ENCODE results near the gene KLRC1. TPM values are rescaled to one million over a fixed set of nuclear protein-coding genes. Genes with fewer than 3 reads are reported as not detected.
"Not testable (repeated sequence)": the region's sequence is repeated elsewhere in the genome, so short reads cannot be mapped to it uniquely, and the experiment has no call there.

Gene KLRC1
- total and polyA plus RNA-seq, 12 donors = 0.13 to 0.90 (median 0.22) TPM; not detected in 9

GRCh38 chr12:10404798-10405197, 48.4 kb downstream of the KLRC1 start:
- H3K27me3 ChIP-seq = no peaks in the 10 kb centered on the region
- DNase-seq (no peak), ATAC-seq (no peak)
- peaks cover 0 to 9% (median 0%) of the 10 kb centered on the region in 9 donors for H3K4me1 ChIP-seq
- no peaks in the 10 kb centered on the region for H3K36me3 ChIP-seq
- peaks cover 0 to 10% (median 6%) of the 10 kb centered on the region in 11 donors for H3K9me3 ChIP-seq
- TF ChIP-seq CTCF (IDR thresholded peaks at IDR 0.05) = no peak
- intact Hi-C loops (cut with DNase I) = loop anchor here in 1 of 10 donors (5.0 kb wide), 1 partner anchor 72 kb away; no protein-coding TSS in a partner anchor
- H3K27ac ChIP-seq = no peak overlapping the region
- H3K4me3 ChIP-seq = no peak overlapping the region

- no peak for TF ChIP-seq CTCF (IDR thresholded peaks at IDR 0.05)
- ATAC-seq (no peak), DNase-seq (no peak)
- no peak overlapping the region for H3K4me3 ChIP-seq
- peaks cover 0 to 3% (median 0%) of the 10 kb centered on the region in 9 donors for H3K4me1 ChIP-seq
- intact Hi-C loops (cut with DNase I) = no loop called here
- H3K27ac ChIP-seq = no peak overlapping the region
- H3K9me3 ChIP-seq = peaks cover 0 to 10% (median 6%) of the 10 kb centered on the region in 11 donors
- H3K27me3 ChIP-seq = no peaks in the 10 kb centered on the region
- H3K36me3 ChIP-seq = no peaks in the 10 kb centered on the region
Measured at GRCh38 chr12:10400829-10401228, 52.3 kb downstream of the KLRC1 start.

- no peak overlapping the region for H3K27ac ChIP-seq
- DNase-seq (no peak), ATAC-seq (no peak)
- no peaks in the 10 kb centered on the region for H3K27me3 ChIP-seq
- no peaks in the 10 kb centered on the region for H3K36me3 ChIP-seq
- H3K4me1 ChIP-seq = peaks cover 0 to 15% (median 0%) of the 10 kb centered on the region in 9 donors
- 84 to 87% methylated on average over 2 of the region's 2 CpGs for WGBS, 2 donors
- no peak overlapping the region for H3K4me3 ChIP-seq
- no peak for TF ChIP-seq CTCF (IDR thresholded peaks at IDR 0.05)
- intact Hi-C loops (cut with DNase I) = no loop called here
- no peaks in the 10 kb centered on the region for H3K9me3 ChIP-seq
Measured at GRCh38 chr12:10398168-10398567, 55.0 kb downstream of the KLRC1 start.

GRCh38 chr12:10397296-10397695, 55.9 kb downstream of the KLRC1 start:
- intact Hi-C loops (cut with DNase I) = no loop called here
- H3K9me3 ChIP-seq = no peaks in the 10 kb centered on the region
- H3K4me1 ChIP-seq = peaks cover 0 to 24% (median 0%) of the 10 kb centered on the region in 9 donors
- no peak for DNase-seq
- ATAC-seq = no peak
- WGBS, 2 donors = 51 to 69% methylated on average over 2 of the region's 2 CpGs
- H3K4me3 ChIP-seq = no peak overlapping the region
- no peak overlapping the region for H3K27ac ChIP-seq
- H3K27me3 ChIP-seq = no peaks in the 10 kb centered on the region
- no peaks in the 10 kb centered on the region for H3K36me3 ChIP-seq
- no peak for TF ChIP-seq CTCF (IDR thresholded peaks at IDR 0.05)

- Histone ChIP-seq H3K27ac (peak overlapping the region in 2 of 10 donors; percentile 43 to 68), H3K4me3 (peak overlapping the region in 1 of 10 donors; percentile 5), H3K4me1 (peaks cover 0 to 30% (median 0%) of the 10 kb centered on the region in 9 donors)
- DNase-seq; intact Hi-C loops (cut with DNase I); ATAC-seq; H3K36me3 ChIP-seq; H3K27me3 ChIP-seq; H3K9me3 ChIP-seq: not testable (repeated sequence)
- 92 to 93% methylated on average over 15 of the region's 15 CpGs for WGBS, 2 donors
Measured at GRCh38 chr12:10396176-10396575, 57.0 kb downstream of the KLRC1 start.

Other genes with a start within 250 kb of the KLRC1 start
- gene GABARAPL1, start 240.5 kb downstream of the KLRC1 start, total RNA-seq = 100 to 1,000 TPM; 285 to 512 (median 413) TPM
- gene GABARAPL1, start 240.5 kb downstream of the KLRC1 start, polyA plus RNA-seq = 100 to 1,000 TPM; 111 to 177 TPM
- 1 to 10 TPM in 8 of 10 donors, under 1 TPM in 2; 0.81 to 5.7 (median 1.2) TPM for gene KLRD1, start 145.5 kb downstream of the KLRC1 start, total RNA-seq
- gene KLRD1, start 145.5 kb downstream of the KLRC1 start, polyA plus RNA-seq = under 1 TPM; 0.22 to 0.59 TPM
- gene KLRK1, start 63.3 kb downstream of the KLRC1 start, total RNA-seq = 1 to 10 TPM in 2 of 10 donors, under 1 TPM in 7, not detected in 1; 0.15 to 5.2 (median 0.57) TPM
- 1 to 10 TPM in 1 of 2 donors, under 1 TPM in 1; 0.49 to 1.5 TPM for gene KLRK1, start 63.3 kb downstream of the KLRC1 start, polyA plus RNA-seq
- gene KLRC4, start 43.6 kb downstream of the KLRC1 start, total RNA-seq = under 1 TPM in 2 of 10 donors, not detected in 8; 0.67 to 0.90 TPM
- not detected for gene KLRC4, start 43.6 kb downstream of the KLRC1 start, polyA plus RNA-seq
- gene KLRC3, start 32.8 kb downstream of the KLRC1 start, total RNA-seq = under 1 TPM in 1 of 10 donors, not detected in 9; 0.62 TPM
- gene KLRC3, start 32.8 kb downstream of the KLRC1 start, polyA plus RNA-seq = under 1 TPM in 1 of 2 donors, not detected in 1; 0.07 TPM
- gene KLRC2, start 17.4 kb downstream of the KLRC1 start, total RNA-seq = 1 to 10 TPM in 1 of 10 donors, not detected in 9; 1.3 TPM
- gene KLRC2, start 17.4 kb downstream of the KLRC1 start, polyA plus RNA-seq = under 1 TPM in 1 of 2 donors, not detected in 1; 0.06 TPM
- 1 to 10 TPM in 3 of 10 donors, under 1 TPM in 4, not detected in 3; 0.15 to 1.8 (median 0.32) TPM for gene EIF2S3B, start 52.5 kb upstream of the KLRC1 start, total RNA-seq
- gene EIF2S3B, start 52.5 kb upstream of the KLRC1 start, polyA plus RNA-seq = under 1 TPM in 1 of 2 donors, not detected in 1; 0.16 TPM
- gene MAGOHB, start 160.2 kb upstream of the KLRC1 start, total RNA-seq = 10 to 100 TPM; 10.9 to 17.1 (median 13.4) TPM
- 10 to 100 TPM; 14.6 to 15.1 TPM for gene MAGOHB, start 160.2 kb upstream of the KLRC1 start, polyA plus RNA-seq
- 1 to 10 TPM in 1 of 10 donors, under 1 TPM in 2, not detected in 7; 0.15 to 1.2 (median 0.15) TPM for gene STYK1, start 220.7 kb upstream of the KLRC1 start, total RNA-seq
- under 1 TPM in 1 of 2 donors, not detected in 1; 0.01 TPM for gene STYK1, start 220.7 kb upstream of the KLRC1 start, polyA plus RNA-seq

All from heart right ventricle (tissue), 16 donors.